ENCODE measurements around the gene CCDC39. TPM values are rescaled to one million over a fixed set of nuclear protein-coding genes. Genes with fewer than 3 reads are reported as not detected.

Gene CCDC39
- total and polyA plus RNA-seq, 2 of the 4 experiments (the other 2 are of a cell fraction) = not detected

GRCh38 chr3:180680097-180680430 lies 775 bp upstream of the CCDC39 start:
- BruUV-seq (replicated peaks) = no TSS peak
- H3K23ac ChIP-seq (ENCODE audit: low read depth, low read length) = no peak overlapping the region
- no peak overlapping the region for H3K27ac ChIP-seq (ENCODE audit: insufficient read depth, low read length)
- no peaks in the 10 kb centered on the region for H3K4me1 ChIP-seq (ENCODE audit: control insufficient read depth, insufficient read depth, low read length)
- H3K36me3 ChIP-seq (ENCODE audit: control insufficient read depth, insufficient read depth, low read length) = no peaks in the 10 kb centered on the region
- no peak overlapping the region for H3K18ac ChIP-seq (ENCODE audit: low read depth, low read length)
- H3K9me1 ChIP-seq (ENCODE audit: insufficient read depth, low read length) = no peaks in the 10 kb centered on the region
- H2AK5ac ChIP-seq (ENCODE audit: low read depth, low read length) = no peak overlapping the region
- H4K91ac ChIP-seq (ENCODE audit: insufficient read depth, low read depth, low read length) = no peak overlapping the region
- no peak overlapping the region for H2AK9ac ChIP-seq (replicated peaks; ENCODE audit: low read depth, low read length, poor library complexity)
- ATAC-seq (ENCODE audit: low read depth) = peak; percentile 16
- in situ Hi-C loops (cut with MboI; ENCODE audit: low sequenced_read_pairs) = no loop called here
- H4K20me1 ChIP-seq (ENCODE audit: insufficient read depth, low read length) = no peaks in the 10 kb centered on the region
- POLR2A ChIA-PET (ENCODE audit: unreplicated experiment) = no interaction called here
- TF ChIP-seq CTCF (conservative IDR thresholded peaks at IDR 0.05; ENCODE audit: low read depth, low read length) (peak; percentile 38), MAZ (IDR thresholded peaks at IDR 0.05; ENCODE audit: borderline replicate concordance, low read depth, low read length) (no peak), USF2 (IDR thresholded peaks at IDR 0.05; ENCODE audit: low read depth, low read length) (no peak), CHD1 (IDR thresholded peaks at IDR 0.05; ENCODE audit: low read depth, low read length) (no peak), CEBPB (IDR thresholded peaks at IDR 0.05; ENCODE audit: low read depth, low read length) (no peak), POLR2A (IDR thresholded peaks at IDR 0.05; ENCODE audit: low read depth, low read length) (no peak), MXI1 (IDR thresholded peaks at IDR 0.05; ENCODE audit: borderline replicate concordance, low read depth, low read length) (no peak), SMC3 (IDR thresholded peaks at IDR 0.05; ENCODE audit: low read depth, low read length) (no peak), RAD21 (IDR thresholded peaks at IDR 0.05; ENCODE audit: low read length) (peak; percentile 12; the same call in 1 of the 2 replicates), NFE2L2 (IDR thresholded peaks at IDR 0.05; ENCODE audit: low read depth, low read length) (no peak), ELK1 (IDR thresholded peaks at IDR 0.05; ENCODE audit: borderline replicate concordance, low read depth, low read length) (no peak), RCOR1 (IDR thresholded peaks at IDR 0.05; ENCODE audit: insufficient replicate concordance, low read length) (no peak)
- no peak overlapping the region for H2BK5ac ChIP-seq (ENCODE audit: low read depth, low read length, poor library complexity, severe bottlenecking)
- no peak overlapping the region for H3K14ac ChIP-seq (replicated peaks; ENCODE audit: low read depth, low read length)
- no peak overlapping the region for H2BK120ac ChIP-seq (ENCODE audit: low read depth, low read length)
- no peaks in the 10 kb centered on the region for H3K9me3 ChIP-seq (ENCODE audit: control insufficient read depth, insufficient read depth, low read length)
- no peak overlapping the region for H2BK20ac ChIP-seq (ENCODE audit: low read depth, low read length)
- peak; percentile 18 for DNase-seq
- peak overlapping the region; percentile 17 to 65; a peak in 1 of 4 replicates for H4K8ac ChIP-seq (ENCODE audit: low read depth in 2 of 2, low read length in 2 of 2)
- peak overlapping the region; percentile 57 for H3K9ac ChIP-seq (ENCODE audit: low read depth, low read length)
- H3K4me2 ChIP-seq (ENCODE audit: low read depth, low read length) = peak overlapping the region; percentile 89
- H3K79me1 ChIP-seq (ENCODE audit: low read depth in 1 of 2, low read length in 2 of 2) = no peaks in the 10 kb centered on the region
- H2AFZ ChIP-seq (replicated peaks; ENCODE audit: low read length, poor library complexity) = peak overlapping the region; percentile 96
- CTCF ChIA-PET = interaction anchor here (0.6 kb wide), 1 partner anchor 1061 kb away, joined by 7 read pairs; no protein-coding TSS in a partner anchor
- no peak overlapping the region for H4K5ac ChIP-seq (ENCODE audit: low read depth, low read length)
- intact Hi-C loops (cut with micrococcal nuclease) = loop anchor here (5.0 kb wide), 1 partner anchor 868 kb away; no protein-coding TSS in a partner anchor
- dilution Hi-C loops (cut with HindIII; ENCODE audit: low sequenced_read_pairs, unreplicated experiment) = no loop called here
- no peak overlapping the region for H3K4ac ChIP-seq (ENCODE audit: low read depth, low read length)
- no peak overlapping the region for H3K56ac ChIP-seq (ENCODE audit: extremely low read depth, insufficient read depth, low read length)
- H3K27me3 ChIP-seq (ENCODE audit: control insufficient read depth, insufficient read depth, low read length) = no peaks in the 10 kb centered on the region
- WGBS, 2 experiments (ENCODE audit: extremely low coverage in 2 of 2, insufficient read length in 1 of 2) = no CpG with 5 or more reads among the region's 7 CpGs
- no peak overlapping the region for H2BK15ac ChIP-seq (ENCODE audit: low read depth, low read length)
- H3K4me3 ChIP-seq (ENCODE audit: insufficient read depth, low read depth, low read length) = peak overlapping the region; percentile 69
